PFSK-1 (cell line): ENCODE data around the gene RASSF8.

Source experiments
- POLR2AphosphoS5 ChIP-seq: IDR thresholded peaks from 2 replicates; pipeline ENCODE4 v1.6.1; 2012; ENCODE audit warnings: low read depth, mild to moderate bottlenecking, control low read depth, low read length, moderate library complexity
- TAF1 ChIP-seq: IDR thresholded peaks from 2 replicates; pipeline ENCODE4 v1.6.1; 2012; ENCODE audit warnings: low read length, control low read depth, borderline replicate concordance; ENCODE audit not compliant: insufficient read depth

GRCh38 chr12:25975682-25976081, 17.2 kb downstream of the RASSF8 start:
- TF ChIP-seq POLR2AphosphoS5: no peak
- no peak for TF ChIP-seq TAF1
